GM23338 (cell line): ENCODE data around the gene IL2. TPM values are rescaled to one million over a fixed set of nuclear protein-coding genes. Genes with fewer than 3 reads are reported as not detected.

Experiments used
- ATAC-seq: fragments of 200-7000 bp; cut with Tn5 transposase; 3 replicates; pipeline ENCODE4 v1.9.1; 2020
- DNase-seq: peaks from one replicate; pipeline ENCODE4 v3.0.0-alpha.2; 2015; ENCODE audit warnings: low spot score
- H2AFZ ChIP-seq: fragments of 200-600 bp; sonication (generic); 2 replicates; pipeline ENCODE4 v1.8.0; 2016; ENCODE audit warnings: antibody characterized with exemption, mild to moderate bottlenecking, moderate library complexity
- H3F3A ChIP-seq: fragments of 200-600 bp; sonication (generic); replicated peaks from 2 replicates; pipeline ENCODE4 v1.8.0; 2017; ENCODE audit warnings: antibody characterized with exemption, mixed run types, low read depth
- H3K27ac ChIP-seq: fragments of 200-600 bp; sonication (generic); 2 replicates; pipeline ENCODE4 v1.6.1; 2016; ENCODE audit warnings: low read depth
- H3K27me3 ChIP-seq: fragments of 200-600 bp; sonication (generic); 2 replicates; pipeline ENCODE4 v1.8.0; 2016; ENCODE audit warnings: mild to moderate bottlenecking, mixed run types, moderate library complexity; ENCODE audit not compliant: insufficient read depth
- H3K36me3 ChIP-seq: fragments of 200-600 bp; sonication (generic); 2 replicates; pipeline ENCODE4 v1.8.0; 2016; ENCODE audit warnings: mild to moderate bottlenecking; ENCODE audit not compliant: insufficient read depth
- H3K4me1 ChIP-seq: fragments of 200-600 bp; sonication (generic); 2 replicates; pipeline ENCODE4 v1.8.0; 2016; ENCODE audit warnings: mild to moderate bottlenecking, moderate library complexity; ENCODE audit not compliant: insufficient read depth
- H3K4me2 ChIP-seq: fragments of 200-600 bp; sonication (generic); 2 replicates; pipeline ENCODE4 v1.7.1; 2017; ENCODE audit warnings: mixed run types
- H3K4me3 ChIP-seq: fragments of 200-600 bp; sonication (generic); 2 replicates; pipeline ENCODE4 v1.6.1; 2016; ENCODE audit warnings: mixed run types
- H3K79me2 ChIP-seq: fragments of 200-600 bp; sonication (generic); replicated peaks from 2 replicates; pipeline ENCODE4 v1.8.0; 2017; ENCODE audit warnings: mild to moderate bottlenecking; ENCODE audit not compliant: insufficient read depth
- H3K9me2 ChIP-seq: fragments of 200-600 bp; sonication (generic); 2 replicates; pipeline ENCODE4 v1.8.0; 2017; ENCODE audit not compliant: insufficient read depth
- H4K20me1 ChIP-seq: fragments of 200-600 bp; sonication (generic); replicated peaks from 2 replicates; pipeline ENCODE4 v1.8.0; 2017; ENCODE audit warnings: mild to moderate bottlenecking; ENCODE audit not compliant: insufficient read depth
- H3K27ac Mint-ChIP-seq: 2 replicates; pipeline ENCODE4 v1.8.0; 2020; ENCODE audit warnings: inconsistent platforms, mild to moderate bottlenecking, moderate library complexity, mixed read lengths
- H3K27me3 Mint-ChIP-seq: 3 replicates; pipeline ENCODE4 v1.8.0; 2022; ENCODE audit warnings: low read depth, mild to moderate bottlenecking, moderate library complexity, mixed read lengths, inconsistent platforms; ENCODE audit not compliant: insufficient read depth, poor library complexity
- H3K36me3 Mint-ChIP-seq: 3 replicates; pipeline ENCODE4 v1.8.0; 2021; ENCODE audit warnings: low read depth, mild to moderate bottlenecking, inconsistent platforms, moderate library complexity, mixed read lengths
- H3K4me1 Mint-ChIP-seq: 3 replicates; pipeline ENCODE4 v1.8.0; 2020; ENCODE audit warnings: mild to moderate bottlenecking, inconsistent platforms, mixed read lengths
- H3K4me3 Mint-ChIP-seq: 3 replicates; pipeline ENCODE4 v1.8.0; 2021; ENCODE audit warnings: moderate library complexity, mild to moderate bottlenecking, inconsistent platforms, mixed read lengths
- H3K9me3 Mint-ChIP-seq: 3 replicates; pipeline ENCODE4 v1.8.0; 2020; ENCODE audit warnings: moderate library complexity, mild to moderate bottlenecking, inconsistent platforms, mixed read lengths
- CREB1 ChIP-seq: fragments of 250-450 bp; sonication (Bioruptor Pico); IDR thresholded peaks from 2 replicates; pipeline ENCODE4 v1.5.0; 2020; ENCODE audit warnings: low read depth, mild to moderate bottlenecking, moderate library complexity
- EZH2 ChIP-seq: fragments of 200-600 bp; sonication (generic); IDR thresholded peaks from one replicate; pipeline ENCODE4 v1.8.0; 2017; ENCODE audit warnings: antibody characterized with exemption, mild to moderate bottlenecking, low read depth; ENCODE audit not compliant: unreplicated experiment
- EZH2phosphoT487 ChIP-seq: fragments of 200-600 bp; sonication (generic); IDR thresholded peaks from one replicate; pipeline ENCODE4 v1.8.1; 2018; ENCODE audit warnings: antibody characterized with exemption; ENCODE audit not compliant: unreplicated experiment
- JUNB ChIP-seq: IDR thresholded peaks from one replicate; pipeline ENCODE4 v1.6.1; 2016; ENCODE audit warnings: antibody characterized with exemption; ENCODE audit not compliant: unreplicated experiment
- NANOG ChIP-seq: IDR thresholded peaks from 2 replicates; pipeline ENCODE4 v1.6.1; 2016; ENCODE audit warnings: antibody characterized with exemption, borderline replicate concordance
- POLR2AphosphoS5 ChIP-seq: IDR thresholded peaks from 2 replicates; pipeline ENCODE4 v1.6.1; 2016; ENCODE audit warnings: antibody characterized with exemption, low read depth
- STAT1 ChIP-seq: IDR thresholded peaks from one replicate; pipeline ENCODE4 v1.6.1; 2016; ENCODE audit warnings: antibody characterized with exemption; ENCODE audit not compliant: unreplicated experiment
- ZNF114 ChIP-seq: fragments of 250-450 bp; sonication (Bioruptor Pico); IDR thresholded peaks from 2 replicates; pipeline ENCODE4 v1.5.0; 2020; ENCODE audit warnings: mild to moderate bottlenecking, moderate library complexity
- ZNF331 ChIP-seq: fragments of 250-450 bp; sonication (Bioruptor Pico); IDR thresholded peaks from 2 replicates; pipeline ENCODE4 v1.5.0; 2020; ENCODE audit warnings: low read depth, mild to moderate bottlenecking, moderate library complexity
- polyA plus RNA-seq: library from polyadenylated mRNA; unstranded; fragments of >200 nt; fragmentation: Nextera tagmentation; extraction: Ambion mirVana; gene quantifications from 2 replicates; pipeline ENCODE4 v1.2.1, GENCODE V29; 2016
- total RNA-seq: library from RNA; depleted of rRNA; stranded (reverse); fragments of >200 nt; shearing (Covaris generic); gene quantifications from 2 replicates; pipeline ENCODE4 v1.2.3, GENCODE V29; 2014
- TF ChIP-seq, protein P1 (sequence below): IDR thresholded peaks from 2 replicates; pipeline ENCODE4 v1.6.1; 2016; ENCODE audit warnings: antibody characterized with exemption
- TF ChIP-seq, protein P2 (sequence below), 2 experiments: fragments of 200-600 bp in 1 of 2; sonication (generic) in 1 of 2; conservative IDR thresholded peaks; 2 replicates each; pipeline versions ENCODE4 v1.5.1 to v1.6.1; 2016 to 2017; ENCODE audit warnings: antibody characterized with exemption in 2 of 2, low read depth in 2 of 2, mild to moderate bottlenecking in 2 of 2, moderate library complexity in 1 of 2
- TF ChIP-seq, protein P3 (sequence below): IDR thresholded peaks from one replicate; pipeline ENCODE4 v1.6.1; 2018; ENCODE audit warnings: antibody characterized with exemption; ENCODE audit not compliant: unreplicated experiment
- TF ChIP-seq, protein P4 (sequence below): fragments of 250-450 bp; sonication (Bioruptor Pico); IDR thresholded peaks from 2 replicates; pipeline ENCODE4 v1.5.0; 2020; ENCODE audit warnings: mild to moderate bottlenecking, moderate library complexity

Gene IL2
- total and polyA plus RNA-seq, 2 experiments from 2014 or later: not detected

DNA sequence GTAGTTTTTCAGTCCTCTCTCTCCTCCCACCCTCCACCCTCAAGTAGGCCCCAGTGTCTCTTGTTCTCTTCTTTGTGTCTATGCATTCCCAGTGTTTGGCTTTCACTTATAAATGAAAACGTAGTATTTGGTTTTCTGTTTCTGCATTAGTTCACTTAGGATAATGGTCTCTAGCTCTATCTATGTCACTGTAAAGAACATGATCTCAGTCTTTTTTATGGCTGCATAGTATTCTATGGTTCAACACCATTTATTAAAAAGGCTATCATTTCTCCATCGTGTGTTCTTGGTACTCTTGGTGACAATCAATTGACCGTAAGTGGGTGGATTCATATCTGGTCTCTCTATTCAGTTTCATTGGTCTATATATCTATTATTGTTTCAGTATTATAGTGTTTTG lies 18.7 kb upstream of the IL2 start:
- H3K27me3 Mint-ChIP-seq: peaks cover 2% of the 10 kb centered on the region
- TF ChIP-seq EZH2phosphoT487: no peak
- TF ChIP-seq, protein P1, sequence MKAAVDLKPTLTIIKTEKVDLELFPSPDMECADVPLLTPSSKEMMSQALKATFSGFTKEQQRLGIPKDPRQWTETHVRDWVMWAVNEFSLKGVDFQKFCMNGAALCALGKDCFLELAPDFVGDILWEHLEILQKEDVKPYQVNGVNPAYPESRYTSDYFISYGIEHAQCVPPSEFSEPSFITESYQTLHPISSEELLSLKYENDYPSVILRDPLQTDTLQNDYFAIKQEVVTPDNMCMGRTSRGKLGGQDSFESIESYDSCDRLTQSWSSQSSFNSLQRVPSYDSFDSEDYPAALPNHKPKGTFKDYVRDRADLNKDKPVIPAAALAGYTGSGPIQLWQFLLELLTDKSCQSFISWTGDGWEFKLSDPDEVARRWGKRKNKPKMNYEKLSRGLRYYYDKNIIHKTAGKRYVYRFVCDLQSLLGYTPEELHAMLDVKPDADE: no peak
- TF ChIP-seq, protein P2, sequence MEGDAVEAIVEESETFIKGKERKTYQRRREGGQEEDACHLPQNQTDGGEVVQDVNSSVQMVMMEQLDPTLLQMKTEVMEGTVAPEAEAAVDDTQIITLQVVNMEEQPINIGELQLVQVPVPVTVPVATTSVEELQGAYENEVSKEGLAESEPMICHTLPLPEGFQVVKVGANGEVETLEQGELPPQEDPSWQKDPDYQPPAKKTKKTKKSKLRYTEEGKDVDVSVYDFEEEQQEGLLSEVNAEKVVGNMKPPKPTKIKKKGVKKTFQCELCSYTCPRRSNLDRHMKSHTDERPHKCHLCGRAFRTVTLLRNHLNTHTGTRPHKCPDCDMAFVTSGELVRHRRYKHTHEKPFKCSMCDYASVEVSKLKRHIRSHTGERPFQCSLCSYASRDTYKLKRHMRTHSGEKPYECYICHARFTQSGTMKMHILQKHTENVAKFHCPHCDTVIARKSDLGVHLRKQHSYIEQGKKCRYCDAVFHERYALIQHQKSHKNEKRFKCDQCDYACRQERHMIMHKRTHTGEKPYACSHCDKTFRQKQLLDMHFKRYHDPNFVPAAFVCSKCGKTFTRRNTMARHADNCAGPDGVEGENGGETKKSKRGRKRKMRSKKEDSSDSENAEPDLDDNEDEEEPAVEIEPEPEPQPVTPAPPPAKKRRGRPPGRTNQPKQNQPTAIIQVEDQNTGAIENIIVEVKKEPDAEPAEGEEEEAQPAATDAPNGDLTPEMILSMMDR (conservative IDR thresholded peaks at IDR 0.05; ENCODE audit: low read depth in 2 of 2): no peak
- no peak for TF ChIP-seq NANOG
- TF ChIP-seq STAT1: no peak
- TF ChIP-seq, protein P3, sequence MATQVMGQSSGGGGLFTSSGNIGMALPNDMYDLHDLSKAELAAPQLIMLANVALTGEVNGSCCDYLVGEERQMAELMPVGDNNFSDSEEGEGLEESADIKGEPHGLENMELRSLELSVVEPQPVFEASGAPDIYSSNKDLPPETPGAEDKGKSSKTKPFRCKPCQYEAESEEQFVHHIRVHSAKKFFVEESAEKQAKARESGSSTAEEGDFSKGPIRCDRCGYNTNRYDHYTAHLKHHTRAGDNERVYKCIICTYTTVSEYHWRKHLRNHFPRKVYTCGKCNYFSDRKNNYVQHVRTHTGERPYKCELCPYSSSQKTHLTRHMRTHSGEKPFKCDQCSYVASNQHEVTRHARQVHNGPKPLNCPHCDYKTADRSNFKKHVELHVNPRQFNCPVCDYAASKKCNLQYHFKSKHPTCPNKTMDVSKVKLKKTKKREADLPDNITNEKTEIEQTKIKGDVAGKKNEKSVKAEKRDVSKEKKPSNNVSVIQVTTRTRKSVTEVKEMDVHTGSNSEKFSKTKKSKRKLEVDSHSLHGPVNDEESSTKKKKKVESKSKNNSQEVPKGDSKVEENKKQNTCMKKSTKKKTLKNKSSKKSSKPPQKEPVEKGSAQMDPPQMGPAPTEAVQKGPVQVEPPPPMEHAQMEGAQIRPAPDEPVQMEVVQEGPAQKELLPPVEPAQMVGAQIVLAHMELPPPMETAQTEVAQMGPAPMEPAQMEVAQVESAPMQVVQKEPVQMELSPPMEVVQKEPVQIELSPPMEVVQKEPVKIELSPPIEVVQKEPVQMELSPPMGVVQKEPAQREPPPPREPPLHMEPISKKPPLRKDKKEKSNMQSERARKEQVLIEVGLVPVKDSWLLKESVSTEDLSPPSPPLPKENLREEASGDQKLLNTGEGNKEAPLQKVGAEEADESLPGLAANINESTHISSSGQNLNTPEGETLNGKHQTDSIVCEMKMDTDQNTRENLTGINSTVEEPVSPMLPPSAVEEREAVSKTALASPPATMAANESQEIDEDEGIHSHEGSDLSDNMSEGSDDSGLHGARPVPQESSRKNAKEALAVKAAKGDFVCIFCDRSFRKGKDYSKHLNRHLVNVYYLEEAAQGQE: no peak
- TF ChIP-seq, protein P4, sequence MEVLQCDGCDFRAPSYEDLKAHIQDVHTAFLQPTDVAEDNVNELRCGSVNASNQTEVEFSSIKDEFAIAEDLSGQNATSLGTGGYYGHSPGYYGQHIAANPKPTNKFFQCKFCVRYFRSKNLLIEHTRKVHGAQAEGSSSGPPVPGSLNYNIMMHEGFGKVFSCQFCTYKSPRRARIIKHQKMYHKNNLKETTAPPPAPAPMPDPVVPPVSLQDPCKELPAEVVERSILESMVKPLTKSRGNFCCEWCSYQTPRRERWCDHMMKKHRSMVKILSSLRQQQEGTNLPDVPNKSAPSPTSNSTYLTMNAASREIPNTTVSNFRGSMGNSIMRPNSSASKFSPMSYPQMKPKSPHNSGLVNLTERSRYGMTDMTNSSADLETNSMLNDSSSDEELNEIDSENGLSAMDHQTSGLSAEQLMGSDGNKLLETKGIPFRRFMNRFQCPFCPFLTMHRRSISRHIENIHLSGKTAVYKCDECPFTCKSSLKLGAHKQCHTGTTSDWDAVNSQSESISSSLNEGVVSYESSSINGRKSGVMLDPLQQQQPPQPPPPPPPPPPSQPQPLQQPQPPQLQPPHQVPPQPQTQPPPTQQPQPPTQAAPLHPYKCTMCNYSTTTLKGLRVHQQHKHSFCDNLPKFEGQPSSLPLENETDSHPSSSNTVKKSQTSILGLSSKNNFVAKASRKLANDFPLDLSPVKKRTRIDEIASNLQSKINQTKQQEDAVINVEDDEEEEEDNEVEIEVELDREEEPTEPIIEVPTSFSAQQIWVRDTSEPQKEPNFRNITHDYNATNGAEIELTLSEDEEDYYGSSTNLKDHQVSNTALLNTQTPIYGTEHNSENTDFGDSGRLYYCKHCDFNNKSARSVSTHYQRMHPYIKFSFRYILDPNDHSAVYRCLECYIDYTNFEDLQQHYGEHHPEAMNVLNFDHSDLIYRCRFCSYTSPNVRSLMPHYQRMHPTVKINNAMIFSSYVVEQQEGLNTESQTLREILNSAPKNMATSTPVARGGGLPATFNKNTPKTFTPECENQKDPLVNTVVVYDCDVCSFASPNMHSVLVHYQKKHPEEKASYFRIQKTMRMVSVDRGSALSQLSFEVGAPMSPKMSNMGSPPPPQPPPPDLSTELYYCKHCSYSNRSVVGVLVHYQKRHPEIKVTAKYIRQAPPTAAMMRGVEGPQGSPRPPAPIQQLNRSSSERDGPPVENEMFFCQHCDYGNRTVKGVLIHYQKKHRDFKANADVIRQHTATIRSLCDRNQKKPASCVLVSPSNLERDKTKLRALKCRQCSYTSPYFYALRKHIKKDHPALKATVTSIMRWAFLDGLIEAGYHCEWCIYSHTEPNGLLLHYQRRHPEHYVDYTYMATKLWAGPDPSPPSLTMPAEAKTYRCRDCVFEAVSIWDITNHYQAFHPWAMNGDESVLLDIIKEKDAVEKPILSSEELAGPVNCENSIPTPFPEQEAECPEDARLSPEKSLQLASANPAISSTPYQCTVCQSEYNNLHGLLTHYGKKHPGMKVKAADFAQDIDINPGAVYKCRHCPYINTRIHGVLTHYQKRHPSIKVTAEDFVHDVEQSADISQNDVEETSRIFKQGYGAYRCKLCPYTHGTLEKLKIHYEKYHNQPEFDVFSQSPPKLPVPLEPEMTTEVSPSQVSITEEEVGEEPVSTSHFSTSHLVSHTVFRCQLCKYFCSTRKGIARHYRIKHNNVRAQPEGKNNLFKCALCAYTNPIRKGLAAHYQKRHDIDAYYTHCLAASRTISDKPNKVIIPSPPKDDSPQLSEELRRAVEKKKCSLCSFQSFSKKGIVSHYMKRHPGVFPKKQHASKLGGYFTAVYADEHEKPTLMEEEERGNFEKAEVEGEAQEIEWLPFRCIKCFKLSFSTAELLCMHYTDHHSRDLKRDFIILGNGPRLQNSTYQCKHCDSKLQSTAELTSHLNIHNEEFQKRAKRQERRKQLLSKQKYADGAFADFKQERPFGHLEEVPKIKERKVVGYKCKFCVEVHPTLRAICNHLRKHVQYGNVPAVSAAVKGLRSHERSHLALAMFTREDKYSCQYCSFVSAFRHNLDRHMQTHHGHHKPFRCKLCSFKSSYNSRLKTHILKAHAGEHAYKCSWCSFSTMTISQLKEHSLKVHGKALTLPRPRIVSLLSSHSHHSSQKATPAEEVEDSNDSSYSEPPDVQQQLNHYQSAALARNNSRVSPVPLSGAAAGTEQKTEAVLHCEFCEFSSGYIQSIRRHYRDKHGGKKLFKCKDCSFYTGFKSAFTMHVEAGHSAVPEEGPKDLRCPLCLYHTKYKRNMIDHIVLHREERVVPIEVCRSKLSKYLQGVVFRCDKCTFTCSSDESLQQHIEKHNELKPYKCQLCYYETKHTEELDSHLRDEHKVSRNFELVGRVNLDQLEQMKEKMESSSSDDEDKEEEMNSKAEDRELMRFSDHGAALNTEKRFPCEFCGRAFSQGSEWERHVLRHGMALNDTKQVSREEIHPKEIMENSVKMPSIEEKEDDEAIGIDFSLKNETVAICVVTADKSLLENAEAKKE (CRISPR knock-in tag): no peak
- TF ChIP-seq CREB1 (CRISPR knock-in tag): no peak
- no peak for TF ChIP-seq JUNB
- no peak for TF ChIP-seq EZH2
- TF ChIP-seq ZNF114 (CRISPR knock-in tag): no peak
- no peak for TF ChIP-seq POLR2AphosphoS5
- TF ChIP-seq ZNF331 (CRISPR knock-in tag): no peak

More for the DNA sequence above, 18.7 kb upstream of the IL2 start:
- no peak overlapping the region for H3K27ac ChIP-seq
- no peaks in the 10 kb centered on the region for H3K27me3 ChIP-seq
- H2AFZ ChIP-seq: no peak overlapping the region
- Mint-ChIP-seq H3K4me1 (no peaks in the 10 kb centered on the region), H3K4me3 (no peak overlapping the region), H3K9me3 (no peaks in the 10 kb centered on the region), H3K27ac (no peak overlapping the region), H3K36me3 (no peaks in the 10 kb centered on the region)
- DNase-seq (no peak), ATAC-seq (no peak)
- no peaks in the 10 kb centered on the region for H3F3A ChIP-seq
- H3K36me3 ChIP-seq: no peaks in the 10 kb centered on the region
- no peaks in the 10 kb centered on the region for H3K79me2 ChIP-seq
- H3K4me1 ChIP-seq: no peaks in the 10 kb centered on the region
- H3K9me2 ChIP-seq: no peaks in the 10 kb centered on the region
- no peaks in the 10 kb centered on the region for H4K20me1 ChIP-seq
- H3K4me3 ChIP-seq: no peak overlapping the region
- no peak overlapping the region for H3K4me2 ChIP-seq
